ENCODE results near the gene BAZ1A. TPM values are rescaled to one million over a fixed set of nuclear protein-coding genes. Genes with fewer than 3 reads are reported as not detected.

Gene BAZ1A
- total and polyA plus RNA-seq, 7 experiments from 2014 or later = 10.3 to 62.5 (median 49.8) TPM

DNA sequence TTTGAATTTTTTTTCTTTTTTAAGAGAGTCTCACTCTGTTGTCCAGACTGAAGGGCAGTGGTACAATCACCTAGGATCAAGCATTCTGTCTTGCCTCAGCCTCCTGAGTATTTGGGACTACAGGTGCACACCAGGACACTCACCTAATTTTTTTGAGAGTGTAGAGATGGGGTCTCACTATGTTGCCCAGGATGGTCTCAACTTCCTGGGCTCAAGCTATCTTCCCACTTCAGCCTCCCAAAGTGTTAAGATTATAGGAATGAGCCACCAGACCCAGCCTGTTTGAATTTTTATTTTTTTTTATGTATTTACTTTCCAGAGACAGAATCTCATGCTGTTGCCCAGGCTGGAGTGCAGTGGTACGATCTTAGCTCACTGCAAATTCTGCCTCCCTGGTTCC is 11.3 kb downstream of the BAZ1A start:
- ChIA-PET POLR2A (interaction anchor here (1.7 kb wide), 1 partner anchor 9 kb away, joined by 4 read pairs; no protein-coding TSS in a partner anchor), CTCF (no interaction called here)
- intact Hi-C loops (cut with micrococcal nuclease) = no loop called here
- H3K4me3 ChIP-seq (ENCODE audit: low read length) = no peak overlapping the region
- no peaks in the 10 kb centered on the region for H3K27me3 ChIP-seq (ENCODE audit: control insufficient read depth in 2 of 2, insufficient read depth in 2 of 2, low read length in 2 of 2)
- H3K27ac ChIP-seq (ENCODE audit: low read depth, low read length) = no peak overlapping the region
- Mint-ChIP-seq H3K4me1 (peaks cover 26 to 58% (median 45%) of the 10 kb centered on the region in 7 donors), H3K27ac (no peak overlapping the region), H3K9me3 (peaks cover 0 to under 1% (median 0%) of the 10 kb centered on the region in 11 donors), H3K27me3 (no peaks in the 10 kb centered on the region), H3K4me3 (no peak overlapping the region), H3K36me3 (peaks cover 0 to 36% (median 24%) of the 10 kb centered on the region in 5 donors)
- DNase-seq = no peak
- no peaks in the 10 kb centered on the region for H3K9me3 ChIP-seq (ENCODE audit: control insufficient read depth in 2 of 3, low read length in 3 of 3)
- peaks cover 3 to 22% (median 3%) of the 10 kb centered on the region in 3 experiments for H3K36me3 ChIP-seq (ENCODE audit: control insufficient read depth in 2 of 3, insufficient read depth in 3 of 3, low read length in 3 of 3)
- H3K4me1 ChIP-seq (ENCODE audit: control insufficient read depth in 2 of 2, insufficient read depth in 2 of 2, low read length in 2 of 2) = peaks cover 0 to 6% of the 10 kb centered on the region in 2 donors
- ATAC-seq = no peak

DNA sequence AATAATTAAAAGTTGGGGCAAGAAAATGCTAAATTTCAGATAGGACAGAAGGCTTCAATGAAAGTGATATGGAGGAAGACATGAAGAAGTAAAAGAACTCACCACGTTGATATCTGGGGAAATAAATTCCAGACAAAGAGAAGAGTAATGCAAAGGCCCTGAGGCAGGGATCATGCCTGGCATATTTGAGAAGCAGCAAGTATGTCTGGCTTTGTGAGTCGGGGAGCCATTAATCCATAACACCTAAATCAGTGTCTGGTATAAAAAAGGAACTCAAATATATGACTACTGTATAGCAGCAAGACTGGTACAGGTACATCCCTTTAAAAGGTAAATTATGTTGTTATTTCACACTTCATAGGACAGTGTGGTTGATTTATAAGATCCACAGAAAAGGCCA is 16.4 kb downstream of the BAZ1A start:
- no peak for ATAC-seq
- Mint-ChIP-seq H3K27me3 (no peaks in the 10 kb centered on the region), H3K36me3 (peaks cover 0 to 48% (median 39%) of the 10 kb centered on the region in 5 donors), H3K4me1 (peaks cover 17 to 55% (median 39%) of the 10 kb centered on the region in 7 donors), H3K4me3 (peak overlapping the region in 4 of 10 donors; percentile 10 to 66 (median 31)), H3K27ac (peak overlapping the region in 7 of 9 donors; percentile 4 to 69 (median 32)), H3K9me3 (peaks cover 0 to 9% (median 4%) of the 10 kb centered on the region in 11 donors)
- Histone ChIP-seq H3K4me3 (ENCODE audit: low read length) (no peak overlapping the region), H3K9me3 (ENCODE audit: control insufficient read depth in 2 of 3, low read length in 3 of 3) (no peaks in the 10 kb centered on the region), H3K4me1 (ENCODE audit: control insufficient read depth in 2 of 2, insufficient read depth in 2 of 2, low read length in 2 of 2) (peaks cover 7 to 25% of the 10 kb centered on the region in 2 donors), H3K36me3 (ENCODE audit: control insufficient read depth in 2 of 3, insufficient read depth in 3 of 3, low read length in 3 of 3) (peaks cover 0 to 26% (median 5%) of the 10 kb centered on the region in 3 experiments), H3K27ac (ENCODE audit: low read depth, low read length) (no peak overlapping the region), H3K27me3 (ENCODE audit: control insufficient read depth in 2 of 2, insufficient read depth in 2 of 2, low read length in 2 of 2) (no peaks in the 10 kb centered on the region)
- no peak for DNase-seq
- ChIA-PET CTCF (no interaction called here), POLR2A (interaction anchor here (1.3 to 1.6 kb wide), 2 partner anchors 9 to 72 kb away, joined by 3 to 7 read pairs; no protein-coding TSS in a partner anchor)
- intact Hi-C loops (cut with micrococcal nuclease) = no loop called here

DNA sequence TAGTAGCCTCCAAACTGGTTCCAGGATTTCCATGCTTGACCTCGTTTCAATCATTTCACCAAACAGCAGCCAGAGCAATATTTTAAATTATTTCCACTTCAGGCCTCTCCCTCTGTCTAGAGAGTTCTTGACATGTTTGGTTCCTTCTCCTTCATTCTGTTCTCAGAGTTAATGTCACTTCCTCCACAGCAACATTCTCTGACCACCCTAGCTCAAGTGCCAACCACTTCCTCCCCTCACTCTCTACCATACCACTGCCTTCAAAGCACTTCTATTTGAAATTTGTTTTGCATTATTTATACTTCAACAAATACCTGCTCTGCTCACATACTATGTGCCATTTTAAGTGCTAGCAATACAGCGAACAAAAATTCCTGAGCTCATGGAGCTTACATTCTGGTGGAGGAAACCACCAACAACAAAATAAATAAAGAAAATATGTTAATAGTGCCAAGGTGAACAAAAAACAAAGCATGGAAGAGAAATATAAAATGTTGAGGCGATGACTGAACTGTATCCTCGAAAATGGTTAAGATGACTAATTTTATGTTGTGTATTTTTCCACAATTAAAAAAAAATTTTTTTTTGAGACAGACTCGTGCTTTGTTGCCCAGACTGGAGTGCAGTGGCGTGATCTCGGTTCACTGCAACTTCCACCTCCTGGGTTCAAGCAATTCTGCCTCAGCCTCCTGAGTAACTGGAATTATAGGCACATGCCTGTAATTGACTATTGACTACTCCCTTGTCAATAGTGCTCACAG is 17.3 kb downstream of the BAZ1A start:
- peaks cover 7 to 25% of the 10 kb centered on the region in 2 donors for H3K4me1 ChIP-seq (ENCODE audit: control insufficient read depth in 2 of 2, insufficient read depth in 2 of 2, low read length in 2 of 2)
- Mint-ChIP-seq H3K36me3 (peaks cover 0 to 57% (median 48%) of the 10 kb centered on the region in 5 donors), H3K9me3 (peaks cover 0 to 9% (median 4%) of the 10 kb centered on the region in 11 donors), H3K27me3 (no peaks in the 10 kb centered on the region), H3K27ac (peak overlapping the region; percentile 41 to 92 (median 79)), H3K4me3 (peak overlapping the region; percentile 19 to 78 (median 48)), H3K4me1 (peaks cover 17 to 64% (median 48%) of the 10 kb centered on the region in 7 donors)
- intact Hi-C loops (cut with micrococcal nuclease) = loop anchor here in 1 of 2 donors (1.0 kb wide), 2 partner anchors 15 to 124 kb away; partner anchors contain the start of gene SRP54
- H3K27me3 ChIP-seq (ENCODE audit: control insufficient read depth in 2 of 2, insufficient read depth in 2 of 2, low read length in 2 of 2) = no peaks in the 10 kb centered on the region
- CTCF ChIA-PET = interaction anchor here (0.9 kb wide), 1 partner anchor 73 kb away, joined by 3 read pairs; no protein-coding TSS in a partner anchor
- no peak overlapping the region for H3K4me3 ChIP-seq (ENCODE audit: low read length)
- DNase-seq (peak in 7 of 9 donors; percentile 20 to 76 (median 63)), ATAC-seq (peak; percentile 84)
- H3K36me3 ChIP-seq (ENCODE audit: control insufficient read depth in 2 of 3, insufficient read depth in 3 of 3, low read length in 3 of 3) = peaks cover 0 to 35% (median 12%) of the 10 kb centered on the region in 3 experiments
- POLR2A ChIA-PET = interaction anchor here (0.6 to 1.7 kb wide), 13 partner anchors 10 to 188 kb away, joined by 3 to 8 read pairs (median 4); partner anchors contain the start of genes BAZ1A, FAM177A1 and SRP54
- no peaks in the 10 kb centered on the region for H3K9me3 ChIP-seq (ENCODE audit: control insufficient read depth in 2 of 3, low read length in 3 of 3)
- H3K27ac ChIP-seq (ENCODE audit: low read depth, low read length) = no peak overlapping the region

DNA sequence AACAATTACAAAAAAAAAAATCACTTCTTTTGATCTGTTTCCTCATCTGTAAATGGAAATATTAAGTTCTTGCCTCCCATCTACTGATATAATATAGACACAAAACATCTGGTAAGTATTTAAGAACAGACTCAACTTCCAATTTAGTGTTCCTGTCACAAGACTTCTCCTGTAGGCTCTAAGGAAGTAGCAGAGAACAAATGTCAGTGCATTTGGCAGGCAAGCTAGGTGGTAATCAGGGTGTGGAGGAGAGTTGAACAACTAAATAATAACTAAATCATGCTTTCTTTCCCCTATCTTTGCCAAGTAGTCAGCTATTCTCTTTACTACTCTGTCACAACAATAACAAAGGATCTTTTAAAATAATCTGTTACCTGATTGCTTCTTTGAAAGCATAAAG is 22.1 kb downstream of the BAZ1A start:
- intact Hi-C loops (cut with micrococcal nuclease) = no loop called here
- DNase-seq (no peak), ATAC-seq (no peak)
- Mint-ChIP-seq H3K27ac (peak overlapping the region in 2 of 9 donors; percentile 32 to 41), H3K27me3 (no peaks in the 10 kb centered on the region), H3K36me3 (peaks cover 0 to 45% (median 26%) of the 10 kb centered on the region in 5 donors), H3K9me3 (peaks cover 0 to 8% (median 4%) of the 10 kb centered on the region in 11 donors), H3K4me3 (no peak overlapping the region), H3K4me1 (peaks cover 10 to 48% (median 44%) of the 10 kb centered on the region in 7 donors)
- Histone ChIP-seq H3K27me3 (ENCODE audit: control insufficient read depth in 2 of 2, insufficient read depth in 2 of 2, low read length in 2 of 2) (no peaks in the 10 kb centered on the region), H3K36me3 (ENCODE audit: control insufficient read depth in 2 of 3, insufficient read depth in 3 of 3, low read length in 3 of 3) (peaks cover 0 to 14% (median 8%) of the 10 kb centered on the region in 3 experiments), H3K27ac (ENCODE audit: low read depth, low read length) (no peak overlapping the region), H3K4me3 (ENCODE audit: low read length) (no peak overlapping the region), H3K9me3 (ENCODE audit: control insufficient read depth in 2 of 3, low read length in 3 of 3) (no peaks in the 10 kb centered on the region), H3K4me1 (ENCODE audit: control insufficient read depth in 2 of 2, insufficient read depth in 2 of 2, low read length in 2 of 2) (peaks cover 7 to 21% of the 10 kb centered on the region in 2 donors)
- POLR2A ChIA-PET = interaction anchor here (0.6 to 1.5 kb wide), 3 partner anchors 20 to 81 kb away, joined by 3 to 6 read pairs (median 3); no protein-coding TSS in a partner anchor
- CTCF ChIA-PET = interaction anchor here (0.7 kb wide), 1 partner anchor 162 kb away, joined by 3 read pairs; no protein-coding TSS in a partner anchor

DNA sequence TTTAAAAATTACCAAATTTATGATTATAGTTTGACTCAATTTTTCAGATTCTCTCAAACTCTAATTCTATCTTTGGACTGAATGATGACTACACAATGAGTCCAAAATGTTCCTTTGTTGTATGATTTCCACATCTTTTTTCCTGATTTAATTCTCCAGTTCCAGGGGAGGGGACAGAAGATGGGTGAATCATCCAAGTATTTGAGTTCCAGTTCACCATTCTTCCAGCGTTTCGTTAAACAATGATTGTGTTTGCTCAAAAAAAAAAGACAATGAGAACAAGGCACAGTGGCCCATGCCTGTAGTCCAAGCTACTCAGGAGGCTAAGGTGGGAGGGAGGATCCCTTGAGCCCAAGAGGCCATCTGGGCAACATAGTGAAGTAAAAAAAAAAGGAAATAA is 23.8 kb downstream of the BAZ1A start:
- Histone ChIP-seq H3K4me3 (ENCODE audit: low read length) (no peak overlapping the region), H3K36me3 (ENCODE audit: control insufficient read depth in 2 of 3, insufficient read depth in 3 of 3, low read length in 3 of 3) (peaks cover 0 to 19% (median 8%) of the 10 kb centered on the region in 3 experiments), H3K27ac (ENCODE audit: low read depth, low read length) (no peak overlapping the region), H3K4me1 (ENCODE audit: control insufficient read depth in 2 of 2, insufficient read depth in 2 of 2, low read length in 2 of 2) (peaks cover 0 to 7% of the 10 kb centered on the region in 2 donors), H3K9me3 (ENCODE audit: control insufficient read depth in 2 of 3, low read length in 3 of 3) (no peaks in the 10 kb centered on the region), H3K27me3 (ENCODE audit: control insufficient read depth in 2 of 2, insufficient read depth in 2 of 2, low read length in 2 of 2) (no peaks in the 10 kb centered on the region)
- ChIA-PET POLR2A (interaction anchor here (0.6 to 1.0 kb wide), 3 partner anchors 16 to 165 kb away, joined by 3 to 7 read pairs (median 3); no protein-coding TSS in a partner anchor), CTCF (no interaction called here)
- ATAC-seq (no peak), DNase-seq (no peak)
- H3K4me3 Mint-ChIP-seq = no peak overlapping the region
- peaks cover 8 to 41% (median 33%) of the 10 kb centered on the region in 7 donors for H3K4me1 Mint-ChIP-seq
- peak overlapping the region in 1 of 9 donors; percentile 66 for H3K27ac Mint-ChIP-seq
- H3K36me3 Mint-ChIP-seq = peaks cover 0 to 40% (median 17%) of the 10 kb centered on the region in 5 donors
- intact Hi-C loops (cut with micrococcal nuclease) = no loop called here
- peaks cover 0 to 1% (median 0%) of the 10 kb centered on the region in 11 donors for H3K9me3 Mint-ChIP-seq
- no peaks in the 10 kb centered on the region for H3K27me3 Mint-ChIP-seq

DNA sequence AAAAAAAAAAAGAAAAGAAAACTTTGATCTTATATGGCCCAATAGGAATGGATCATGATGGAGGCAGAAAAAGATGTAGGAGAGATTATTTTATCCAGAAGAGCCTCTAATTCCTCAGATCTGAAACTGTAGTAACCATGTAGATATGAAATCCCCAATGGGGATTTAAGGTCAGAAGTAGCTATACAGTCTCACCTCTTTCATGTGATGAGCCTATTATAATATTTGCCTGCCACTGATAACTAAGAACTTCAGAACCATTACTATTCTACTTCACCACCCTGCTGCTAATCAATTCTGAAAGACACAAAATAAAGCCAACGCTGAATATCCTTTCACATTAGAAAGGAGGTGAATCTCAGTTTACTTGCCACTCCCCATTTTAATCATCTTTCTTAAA is 29.3 kb downstream of the BAZ1A start:
- H3K27ac Mint-ChIP-seq = peak overlapping the region in 2 of 9 donors; percentile 6 to 32
- no peaks in the 10 kb centered on the region for H3K9me3 ChIP-seq (ENCODE audit: control insufficient read depth in 2 of 3, low read length in 3 of 3)
- no peaks in the 10 kb centered on the region for H3K27me3 Mint-ChIP-seq
- no peaks in the 10 kb centered on the region for H3K27me3 ChIP-seq (ENCODE audit: control insufficient read depth in 2 of 2, insufficient read depth in 2 of 2, low read length in 2 of 2)
- POLR2A ChIA-PET = no interaction called here
- intact Hi-C loops (cut with micrococcal nuclease) = no loop called here
- peaks cover 0 to 9% of the 10 kb centered on the region in 2 donors for H3K4me1 ChIP-seq (ENCODE audit: control insufficient read depth in 2 of 2, insufficient read depth in 2 of 2, low read length in 2 of 2)
- H3K4me3 Mint-ChIP-seq = no peak overlapping the region
- peaks cover 0 to 7% (median 0%) of the 10 kb centered on the region in 3 experiments for H3K36me3 ChIP-seq (ENCODE audit: control insufficient read depth in 2 of 3, insufficient read depth in 3 of 3, low read length in 3 of 3)
- H3K27ac ChIP-seq (ENCODE audit: low read depth, low read length) = no peak overlapping the region
- H3K36me3 Mint-ChIP-seq = peaks cover 0 to 46% (median 15%) of the 10 kb centered on the region in 5 donors
- H3K4me1 Mint-ChIP-seq = peaks cover 11 to 48% (median 44%) of the 10 kb centered on the region in 7 donors
- CTCF ChIA-PET = no interaction called here
- DNase-seq = no peak
- no peak for ATAC-seq
- H3K4me3 ChIP-seq (ENCODE audit: low read length) = no peak overlapping the region
- no peaks in the 10 kb centered on the region for H3K9me3 Mint-ChIP-seq

All from naive thymus-derived CD4-positive, alpha-beta T cell (primary cell).